ENCODE results near the gene USP28.

- TF ChIP-seq ZNF384 (IDR thresholded peaks at IDR 0.05) (no peak), PKNOX1 (IDR thresholded peaks at IDR 0.05) (no peak), TARDBP (IDR thresholded peaks at IDR 0.05) (no peak), LEF1 (IDR thresholded peaks at IDR 0.05; ENCODE audit: borderline replicate concordance) (no peak), BHLHE40 (IDR thresholded peaks at IDR 0.05; ENCODE audit: borderline replicate concordance) (no peak), HDGF (IDR thresholded peaks at IDR 0.05; ENCODE audit: borderline replicate concordance) (no peak), FOXM1 (IDR thresholded peaks at IDR 0.05; ENCODE audit: borderline replicate concordance) (no peak), FOXK2 (IDR thresholded peaks at IDR 0.05) (no peak), SP1 (IDR thresholded peaks at IDR 0.05) (no peak), NFRKB (IDR thresholded peaks at IDR 0.05) (no peak), ELF4 (IDR thresholded peaks at IDR 0.05) (no peak), ARNT (IDR thresholded peaks at IDR 0.05) (no peak)
Observed at GRCh38 chr11:113831314-113831713, 44.1 kb downstream of the USP28 start.

Data from HEK293T (cell line).